OCI-LY1 (cell line): ENCODE data around the gene PDE12.

Experiments
- H2AFZ ChIP-seq: fragments of 200-600 bp; sonication (generic), shearing (Covaris generic); 2 replicates; pipeline ENCODE4 v1.6.0; 2014; ENCODE audit warnings: antibody characterized with exemption, mild to moderate bottlenecking, low read length
- H3F3A ChIP-seq: fragments of 200-600 bp; sonication (generic), shearing (Covaris generic); 2 replicates; pipeline ENCODE4 v1.6.0; 2014; ENCODE audit warnings: mild to moderate bottlenecking, antibody characterized with exemption, low read length, moderate library complexity; ENCODE audit not compliant: insufficient read depth
- H3K27ac ChIP-seq: fragments of 200-600 bp; sonication (generic); 2 replicates; pipeline ENCODE4 v1.5.1; 2014; ENCODE audit warnings: low read length, mixed run types, mild to moderate bottlenecking, low read depth; ENCODE audit not compliant: poor library complexity, severe bottlenecking
- H3K27me3 ChIP-seq: fragments of 200-600 bp; sonication (generic); 2 replicates; pipeline ENCODE4 v1.6.0; 2014; ENCODE audit warnings: antibody characterized with exemption, mild to moderate bottlenecking, low read length, moderate library complexity; ENCODE audit not compliant: insufficient read depth
- H3K36me3 ChIP-seq: fragments of 200-600 bp; sonication (generic); 2 replicates; pipeline ENCODE4 v1.6.1; 2014; ENCODE audit warnings: mild to moderate bottlenecking, antibody characterized with exemption, low read length, moderate library complexity, mixed read lengths; ENCODE audit not compliant: insufficient read depth
- H3K4me1 ChIP-seq: fragments of 200-600 bp; sonication (generic); 2 replicates; pipeline ENCODE4 v1.5.1; 2014; ENCODE audit warnings: mild to moderate bottlenecking, low read length, moderate library complexity; ENCODE audit not compliant: insufficient read depth, severe bottlenecking
- H3K4me2 ChIP-seq: fragments of 200-600 bp; sonication (generic), shearing (Covaris generic); 2 replicates; pipeline ENCODE4 v1.6.1; 2014; ENCODE audit warnings: low read length
- H3K4me3 ChIP-seq: fragments of 200-600 bp; sonication (generic); 2 replicates; pipeline ENCODE4 v1.5.1; 2014; ENCODE audit warnings: low read length, low read depth, mild to moderate bottlenecking, mixed read lengths; ENCODE audit not compliant: poor library complexity, severe bottlenecking
- H3K79me2 ChIP-seq: fragments of 200-600 bp; shearing (Covaris generic); 2 replicates; pipeline ENCODE4 v1.6.1; 2016; ENCODE audit warnings: mixed run types, low read length, mixed read lengths; ENCODE audit not compliant: insufficient read depth
- H3K9ac ChIP-seq: fragments of 200-600 bp; sonication (generic), shearing (Covaris generic); 2 replicates; pipeline ENCODE4 v1.6.1; 2014; ENCODE audit warnings: mild to moderate bottlenecking, low read length, mixed read lengths
- H3K9me2 ChIP-seq: fragments of 200-600 bp; sonication (generic), shearing (Covaris generic); 2 replicates; pipeline ENCODE4 v1.6.1; 2014; ENCODE audit warnings: low read depth, mild to moderate bottlenecking, low read length, mixed read lengths
- H3K9me3 ChIP-seq: fragments of 200-600 bp; shearing (Covaris generic); 2 replicates; pipeline ENCODE4 v1.6.1; 2014; ENCODE audit warnings: low read length, mixed read lengths
- H4K20me1 ChIP-seq: fragments of 200-600 bp; sonication (generic), shearing (Covaris generic); 2 replicates; pipeline ENCODE4 v1.6.0; 2016; ENCODE audit warnings: mild to moderate bottlenecking, low read length; ENCODE audit not compliant: insufficient read depth
- CTCF ChIP-seq: fragments of 200-600 bp; sonication (generic), shearing (Covaris generic); IDR thresholded peaks from 2 replicates; pipeline ENCODE4 v1.5.1; 2017; ENCODE audit warnings: mild to moderate bottlenecking, antibody characterized with exemption, low read length, moderate library complexity, mixed read lengths
- EZH2 ChIP-seq: fragments of 200-600 bp; sonication (generic), shearing (Covaris generic); IDR thresholded peaks from 2 replicates; pipeline ENCODE4 v1.8.0; 2017; ENCODE audit warnings: borderline replicate concordance, mixed run types, mild to moderate bottlenecking, antibody characterized with exemption, low read length, moderate library complexity, mixed read lengths

The PDE12 gene

GRCh38 chr3:57530071-57530608, 25.9 kb upstream of the PDE12 start:
- TF ChIP-seq CTCF (no peak), EZH2 (no peak)
- no peaks in the 10 kb centered on the region for H3F3A ChIP-seq
- H2AFZ ChIP-seq, result no peak overlapping the region

DNA sequence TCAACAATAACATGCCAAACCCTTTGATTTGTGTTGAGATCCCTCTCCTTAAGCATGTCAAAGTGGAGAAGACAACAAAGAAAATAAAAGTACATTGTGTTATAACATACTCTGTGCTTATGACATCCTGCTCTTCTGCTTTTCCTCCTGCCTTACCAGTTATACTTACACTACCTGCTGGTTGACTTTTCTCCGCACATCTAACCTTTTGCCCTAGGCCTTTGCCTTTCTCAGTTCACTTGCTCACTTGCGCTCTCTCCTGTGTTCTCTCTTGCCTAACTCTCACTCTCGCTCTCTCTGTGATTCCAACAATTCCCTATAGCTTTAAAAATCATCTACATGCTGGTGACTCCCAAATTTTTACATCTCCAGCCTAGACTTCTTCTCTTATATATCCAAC, 17.6 kb upstream of the PDE12 start:
- H3K9ac ChIP-seq, result no peak overlapping the region
- no peak overlapping the region for H3K4me3 ChIP-seq
- H3K27me3 ChIP-seq, result no peaks in the 10 kb centered on the region
- no peaks in the 10 kb centered on the region for H3K36me3 ChIP-seq
- H3K4me2 ChIP-seq, result no peak overlapping the region
- H3K27ac ChIP-seq, result no peak overlapping the region
- no peaks in the 10 kb centered on the region for H3K9me2 ChIP-seq
- H3K79me2 ChIP-seq, result no peaks in the 10 kb centered on the region
- H2AFZ ChIP-seq, result no peak overlapping the region
- no peaks in the 10 kb centered on the region for H3K4me1 ChIP-seq
- H4K20me1 ChIP-seq, result no peaks in the 10 kb centered on the region
- H3K9me3 ChIP-seq, result no peaks in the 10 kb centered on the region
- no peak for TF ChIP-seq EZH2
- no peaks in the 10 kb centered on the region for H3F3A ChIP-seq

More at GRCh38 chr3:57530071-57530608, 25.9 kb upstream of the PDE12 start:
- no peak overlapping the region for H3K4me3 ChIP-seq
- no peaks in the 10 kb centered on the region for H3K79me2 ChIP-seq
- H3K4me1 ChIP-seq, result no peaks in the 10 kb centered on the region
- H3K27ac ChIP-seq, result no peak overlapping the region
- no peaks in the 10 kb centered on the region for H3K27me3 ChIP-seq
- no peak overlapping the region for H3K9ac ChIP-seq
- no peaks in the 10 kb centered on the region for H3K9me3 ChIP-seq
- no peak overlapping the region for H3K4me2 ChIP-seq
- H4K20me1 ChIP-seq, result no peaks in the 10 kb centered on the region
- H3K36me3 ChIP-seq, result no peaks in the 10 kb centered on the region
- H3K9me2 ChIP-seq, result no peaks in the 10 kb centered on the region

DNA sequence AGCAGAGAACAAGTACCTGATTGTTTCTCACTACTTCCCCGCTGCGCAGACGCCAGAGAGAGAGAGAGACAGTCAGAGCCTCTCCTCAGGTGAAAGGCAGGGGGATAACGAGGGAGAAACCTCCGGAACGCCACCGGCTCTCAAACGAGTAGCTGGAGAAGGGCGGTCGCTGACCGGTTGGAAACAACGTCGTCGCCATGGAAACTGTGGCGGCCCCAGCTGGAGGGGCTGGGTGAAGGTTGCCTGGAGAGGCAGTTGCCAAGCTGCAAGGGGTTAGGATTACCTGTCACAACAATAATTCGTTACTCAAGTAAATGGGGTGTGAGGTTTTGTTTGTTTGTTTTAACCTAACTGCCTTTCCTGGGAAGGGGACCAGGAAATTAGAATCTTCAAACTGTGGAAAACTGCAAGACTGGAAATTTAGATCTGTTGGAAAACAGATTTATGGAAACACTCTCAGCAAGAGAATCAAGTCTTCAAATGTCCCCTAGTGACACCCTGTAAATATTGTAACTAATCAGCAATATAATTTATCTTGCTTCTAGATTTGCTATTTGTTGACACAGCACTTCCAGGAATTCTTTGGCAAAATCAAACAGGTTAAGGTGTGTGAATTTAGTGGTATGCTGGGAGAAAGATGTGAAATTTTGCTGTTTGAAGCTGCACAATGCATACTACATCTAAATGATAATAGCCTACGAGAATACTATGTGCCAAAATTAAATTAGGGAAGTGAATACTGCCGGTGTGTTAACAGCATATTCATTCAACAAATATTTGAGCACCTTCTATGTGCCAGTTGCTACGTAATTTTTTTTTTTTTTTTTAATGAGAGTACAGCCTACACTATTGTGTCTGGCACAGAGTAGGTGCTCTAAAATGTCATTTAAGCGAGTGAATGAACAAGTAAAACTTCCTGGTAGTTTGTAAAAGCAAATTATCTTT, 11.6 kb upstream of the PDE12 start, which contains the start of gene DNAH12:
TSS of gene DNAH12 (minus strand) at position 164 of the 945 bp plus-strand sequence. CDS start 1,474 bp downstream, outside the sequence.
- Histone ChIP-seq H4K20me1 (no peaks in the 10 kb centered on the region), H2AFZ (no peak within 1 kb of the TSS), H3K4me2 (no peak within 1 kb of the TSS), H3F3A (no peaks in the 10 kb centered on the region), H3K79me2 (no peaks in the 10 kb centered on the region), H3K9me3 (no peaks in the 10 kb centered on the region), H3K9ac (no peak within 1 kb of the TSS), H3K4me1 (peaks cover 6% of the 10 kb centered on the region), H3K27ac (no peak within 1 kb of the TSS), H3K27me3 (no peaks in the 10 kb centered on the region), H3K4me3 (no peak within 1 kb of the TSS), H3K9me2 (no peaks in the 10 kb centered on the region), H3K36me3 (no peaks in the 10 kb centered on the region)
- TF ChIP-seq CTCF (no peak), EZH2 (no peak)
